OCI-LY3 (cell line): Measurements from ENCODE around the gene TMEM213.

ENCODE experiments used
- EZH2phosphoT487 ChIP-seq: fragments of 200-600 bp; shearing (Covaris generic); IDR thresholded peaks from 2 replicates; pipeline ENCODE4 v1.6.1; 2018; ENCODE audit warnings: antibody characterized with exemption, mixed run types, low read depth
- TF ChIP-seq, protein P1 (sequence below): fragments of 200-600, 300-600 bp; sonication (generic); IDR thresholded peaks from 2 replicates; pipeline ENCODE4 v1.5.1; 2014; ENCODE audit warnings: antibody characterized with exemption, low read length, low read depth

DNA sequence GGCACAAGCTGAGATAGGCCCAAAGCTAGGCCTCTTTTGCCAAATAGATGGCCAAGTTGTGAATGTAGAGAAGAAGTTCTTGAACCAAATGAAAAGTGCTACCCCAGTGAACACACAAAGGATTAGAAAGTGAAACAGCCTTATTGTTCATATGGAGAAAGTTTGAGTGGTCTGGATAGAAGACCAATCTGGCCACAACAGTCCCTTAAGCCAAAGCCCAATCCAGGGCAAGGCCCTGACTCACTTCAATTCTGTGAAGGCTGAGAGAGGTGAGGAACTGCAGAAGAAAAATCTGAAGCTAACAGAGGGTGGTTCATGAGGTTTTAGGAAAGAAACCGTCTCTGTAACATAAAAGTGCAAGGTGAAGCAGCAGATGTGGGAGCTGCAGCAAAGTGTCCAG, 18.9 kb downstream of the TMEM213 start:
- TF ChIP-seq, protein P1, sequence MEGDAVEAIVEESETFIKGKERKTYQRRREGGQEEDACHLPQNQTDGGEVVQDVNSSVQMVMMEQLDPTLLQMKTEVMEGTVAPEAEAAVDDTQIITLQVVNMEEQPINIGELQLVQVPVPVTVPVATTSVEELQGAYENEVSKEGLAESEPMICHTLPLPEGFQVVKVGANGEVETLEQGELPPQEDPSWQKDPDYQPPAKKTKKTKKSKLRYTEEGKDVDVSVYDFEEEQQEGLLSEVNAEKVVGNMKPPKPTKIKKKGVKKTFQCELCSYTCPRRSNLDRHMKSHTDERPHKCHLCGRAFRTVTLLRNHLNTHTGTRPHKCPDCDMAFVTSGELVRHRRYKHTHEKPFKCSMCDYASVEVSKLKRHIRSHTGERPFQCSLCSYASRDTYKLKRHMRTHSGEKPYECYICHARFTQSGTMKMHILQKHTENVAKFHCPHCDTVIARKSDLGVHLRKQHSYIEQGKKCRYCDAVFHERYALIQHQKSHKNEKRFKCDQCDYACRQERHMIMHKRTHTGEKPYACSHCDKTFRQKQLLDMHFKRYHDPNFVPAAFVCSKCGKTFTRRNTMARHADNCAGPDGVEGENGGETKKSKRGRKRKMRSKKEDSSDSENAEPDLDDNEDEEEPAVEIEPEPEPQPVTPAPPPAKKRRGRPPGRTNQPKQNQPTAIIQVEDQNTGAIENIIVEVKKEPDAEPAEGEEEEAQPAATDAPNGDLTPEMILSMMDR = no peak
- TF ChIP-seq EZH2phosphoT487 = no peak
